Endothelial cell of umbilical vein (primary cell): Measurements from ENCODE around the gene KIF6.

ENCODE experiments used
- CTCF ChIP-seq, 2 donors: IDR thresholded peaks; 1 replicate in 1 of 2; 2 replicates in 1 of 2; pipeline ENCODE4 v1.5.1; 2011; ENCODE audit warnings: low read length in 2 of 2, mild to moderate bottlenecking in 2 of 2, moderate library complexity in 2 of 2, control low read depth in 1 of 2, inconsistent platforms in 1 of 2, low read depth in 1 of 2; ENCODE audit not compliant: insufficient read depth in 1 of 2; ENCODE audit errors: extremely low read depth in 1 of 2
- FOS ChIP-seq: IDR thresholded peaks from 2 replicates; pipeline ENCODE4 v1.6.1; 2011; ENCODE audit warnings: mild to moderate bottlenecking, low read length, moderate library complexity, borderline replicate concordance; ENCODE audit not compliant: insufficient read depth
- GATA2 ChIP-seq: IDR thresholded peaks from 2 replicates; pipeline ENCODE4 v1.7.0; 2011; ENCODE audit warnings: low read depth, mild to moderate bottlenecking, moderate library complexity, mixed read lengths, low read length; ENCODE audit not compliant: insufficient read length, insufficient read depth
- MAX ChIP-seq: IDR thresholded peaks from 2 replicates; pipeline ENCODE4 v1.6.1; 2011; ENCODE audit not compliant: insufficient read depth, insufficient read length
- POLR2A ChIP-seq: IDR thresholded peaks from 2 replicates; pipeline ENCODE4 v1.6.1; 2012; ENCODE audit warnings: low read depth, mild to moderate bottlenecking, control low read depth, low read length
- POLR2AphosphoS5 ChIP-seq: IDR thresholded peaks from 2 replicates; pipeline ENCODE4 v1.6.1; 2012; ENCODE audit warnings: low read depth, mild to moderate bottlenecking, control low read depth, low read length, moderate library complexity; ENCODE audit not compliant: insufficient read depth

GRCh38 chr6:39341937-39342336, 383.3 kb downstream of the KIF6 start:
- TF ChIP-seq POLR2A (no peak), POLR2AphosphoS5 (no peak), CTCF (IDR thresholded peaks at IDR 0.05; ENCODE audit: extremely low read depth in 1 of 2, insufficient read depth in 1 of 2, low read depth in 1 of 2, low read length in 2 of 2) (no peak), GATA2 (no peak), FOS (no peak), MAX (no peak)
